ENCODE results near the gene FABP7.
A peak's percentile ranks its signal among the peaks of the same experiment; 100 is the strongest.

Gene FABP7

DNA sequence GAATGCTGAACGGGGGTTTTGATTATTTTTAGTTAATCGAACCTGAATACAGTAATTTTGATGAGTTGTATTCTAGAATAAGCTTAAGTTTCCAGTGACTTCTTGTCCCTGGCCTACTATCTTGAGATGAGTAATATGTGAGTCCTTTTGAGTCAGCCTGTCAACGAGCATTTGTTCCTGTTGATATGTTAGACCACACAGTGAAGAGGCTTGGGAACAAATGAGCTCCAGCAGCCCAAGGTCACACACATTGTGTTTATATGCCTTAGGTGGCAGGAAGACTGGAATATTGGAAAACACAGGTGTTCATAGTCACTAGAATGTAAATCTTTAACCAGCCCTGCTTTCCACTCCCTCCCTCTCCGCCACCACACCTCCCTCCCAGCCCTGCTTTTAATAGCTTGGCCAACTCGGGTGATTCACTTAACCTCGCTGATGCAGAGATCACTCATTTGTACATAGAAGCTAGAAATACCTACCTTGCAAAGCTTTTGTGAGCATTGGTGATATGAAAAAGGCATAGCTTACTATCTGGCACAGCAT, 18.7 kb downstream of the FABP7 start:
- DNase-seq (no peak), ATAC-seq (peak; percentile 83)

DNA sequence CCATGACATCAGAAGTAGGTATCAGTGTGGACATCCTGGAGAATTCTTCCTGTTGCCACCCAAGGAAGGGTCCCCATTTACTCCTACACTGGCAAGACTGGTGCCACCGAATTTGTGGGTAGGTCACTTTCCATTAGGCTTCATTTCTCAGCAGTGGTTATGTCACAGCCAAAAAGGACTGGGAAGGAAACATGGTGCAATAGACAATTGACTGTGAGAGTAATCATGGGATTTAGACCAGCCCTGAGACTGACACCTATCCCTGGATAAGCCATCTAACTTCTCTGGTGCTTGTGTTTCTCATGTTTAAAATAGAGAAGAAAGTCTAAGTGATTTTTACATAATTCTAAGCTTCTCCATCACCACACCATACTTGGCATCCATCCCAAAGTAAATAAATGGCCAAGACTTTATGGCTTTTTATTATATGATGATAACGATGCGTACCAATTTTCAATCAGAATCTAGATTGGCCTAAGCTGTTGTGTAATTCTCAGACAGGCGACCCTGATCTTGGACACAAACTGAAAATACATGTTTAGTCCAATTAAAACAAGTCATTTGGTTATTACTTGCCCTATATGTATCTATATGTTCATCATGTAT, 19.7 kb downstream of the FABP7 start:
- DNase-seq (no peak), ATAC-seq (no peak)

DNA sequence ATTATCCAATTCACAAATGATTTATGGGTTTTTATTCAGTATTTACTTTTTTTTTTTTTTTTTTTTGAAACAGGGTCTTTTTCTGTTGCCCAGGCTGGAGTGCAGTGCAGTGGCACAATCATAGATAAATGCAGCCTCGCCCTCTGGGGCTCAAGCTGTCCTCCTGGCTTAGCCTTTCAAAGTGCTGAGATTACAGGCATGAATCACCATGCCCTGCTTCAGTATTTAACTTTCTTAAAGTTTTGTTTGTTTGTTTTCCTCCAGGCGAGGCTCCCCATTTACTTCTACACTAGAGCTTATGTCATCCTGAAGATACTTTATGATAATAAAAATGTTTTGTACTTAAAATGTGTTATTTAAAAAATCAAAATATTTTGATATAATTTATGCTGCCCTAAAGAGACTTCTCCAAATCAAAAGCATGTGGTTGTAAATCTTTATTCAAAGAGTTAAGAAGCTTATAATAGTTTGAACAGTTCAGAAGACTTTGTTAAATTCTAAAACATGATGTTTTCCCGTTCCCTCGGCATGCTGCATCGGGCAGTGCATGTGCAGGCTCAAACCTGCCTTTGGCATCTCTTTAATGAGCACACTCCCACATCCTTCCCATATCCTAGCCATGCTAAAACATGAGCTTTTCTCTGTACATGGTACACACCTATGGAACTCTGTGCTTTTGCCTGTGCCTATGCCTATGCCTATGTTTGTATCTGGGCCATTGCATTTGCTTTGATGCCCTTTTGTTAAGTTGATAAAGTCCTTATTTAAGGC, 20.6 kb downstream of the FABP7 start:
- ATAC-seq (no peak), DNase-seq (no peak)

DNA sequence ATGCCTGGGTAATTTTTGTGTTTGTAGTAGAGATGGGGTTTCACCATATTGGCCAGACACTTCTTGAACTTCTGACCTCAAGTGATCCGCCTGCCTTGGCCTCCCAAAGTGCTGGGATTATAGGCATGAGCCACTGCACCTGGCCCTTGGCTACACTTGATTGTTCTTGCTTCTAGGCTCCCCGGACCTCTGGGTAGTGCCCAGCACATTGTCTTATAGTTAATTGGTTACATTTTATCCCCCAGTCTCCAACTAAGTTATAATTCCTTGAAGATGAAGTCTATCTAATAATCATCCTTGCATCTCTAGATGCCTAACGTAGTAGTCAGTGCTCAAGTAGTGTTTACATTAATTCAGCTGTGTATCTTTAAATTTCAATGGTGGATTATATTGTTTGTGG, 21.4 kb downstream of the FABP7 start:
- DNase-seq (no peak), ATAC-seq (no peak)

DNA sequence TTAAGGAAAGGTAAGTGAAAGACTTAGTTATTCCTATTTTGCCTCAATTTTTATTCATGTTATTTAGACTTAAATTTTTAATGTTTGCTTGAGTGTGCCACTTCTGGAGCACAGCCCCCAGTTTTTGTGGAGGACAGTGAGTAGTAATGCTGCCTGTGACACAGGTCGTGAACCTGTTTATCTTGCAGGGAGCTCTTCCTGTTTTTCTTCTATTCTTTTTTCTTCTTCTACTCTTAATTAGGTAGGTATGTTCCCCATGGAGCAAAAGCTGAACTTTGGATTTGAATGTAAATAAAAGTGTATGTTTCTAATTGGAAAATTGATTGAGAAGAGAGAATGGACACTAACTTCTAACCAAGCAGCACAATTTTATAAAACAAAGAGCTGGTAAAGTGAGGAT, 21.9 kb downstream of the FABP7 start:
- ATAC-seq (no peak), DNase-seq (no peak)

DNA sequence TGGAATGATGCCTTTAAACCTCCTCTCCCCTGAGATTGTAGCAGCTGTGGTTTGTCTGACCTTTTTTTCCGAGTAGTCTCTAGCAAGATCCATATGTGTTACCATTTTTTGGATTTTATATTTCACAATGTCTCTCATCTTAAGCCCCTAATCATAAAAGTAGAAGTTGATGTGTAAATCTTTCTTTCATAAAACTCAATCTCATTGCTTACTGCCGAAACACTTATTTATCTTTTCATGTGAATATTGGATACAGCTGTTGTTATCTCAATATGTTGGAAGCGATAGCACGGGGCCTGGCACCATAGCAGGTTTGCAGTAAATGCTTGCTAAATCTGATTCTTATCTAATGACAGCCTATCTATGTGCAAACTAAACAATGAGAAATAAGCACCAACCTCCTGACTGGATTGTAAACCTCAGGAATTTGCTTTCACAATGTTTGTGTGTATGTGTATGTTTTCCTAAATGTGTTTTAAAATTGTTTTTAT, 23.7 kb downstream of the FABP7 start:
- no peak for DNase-seq
- ATAC-seq, result no peak

DNA sequence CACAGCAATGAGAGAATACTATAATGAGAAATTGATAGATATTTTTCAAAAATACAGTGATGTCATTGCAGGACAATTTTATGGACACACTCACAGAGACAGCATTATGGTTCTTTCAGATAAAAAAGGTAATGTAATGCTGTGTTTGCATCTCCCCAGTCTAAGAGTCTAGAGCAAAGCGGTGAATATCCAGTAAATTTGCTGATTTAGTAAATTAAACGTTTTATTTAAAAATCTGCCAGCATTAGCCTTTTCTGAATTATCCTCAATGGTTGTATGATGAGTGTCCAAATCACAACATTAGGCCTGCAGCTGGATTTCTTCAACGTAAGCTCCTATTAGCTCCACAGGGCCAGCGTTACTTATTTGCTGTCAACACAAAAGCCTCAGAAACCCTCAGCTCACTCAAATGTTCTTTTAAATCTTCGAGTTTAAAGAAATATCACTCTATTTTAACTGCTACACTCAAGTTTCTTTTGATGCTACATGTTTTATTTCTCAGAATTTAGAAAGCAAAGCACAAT, 25.5 kb downstream of the FABP7 start:
- ATAC-seq (no peak), DNase-seq (no peak)

DNA sequence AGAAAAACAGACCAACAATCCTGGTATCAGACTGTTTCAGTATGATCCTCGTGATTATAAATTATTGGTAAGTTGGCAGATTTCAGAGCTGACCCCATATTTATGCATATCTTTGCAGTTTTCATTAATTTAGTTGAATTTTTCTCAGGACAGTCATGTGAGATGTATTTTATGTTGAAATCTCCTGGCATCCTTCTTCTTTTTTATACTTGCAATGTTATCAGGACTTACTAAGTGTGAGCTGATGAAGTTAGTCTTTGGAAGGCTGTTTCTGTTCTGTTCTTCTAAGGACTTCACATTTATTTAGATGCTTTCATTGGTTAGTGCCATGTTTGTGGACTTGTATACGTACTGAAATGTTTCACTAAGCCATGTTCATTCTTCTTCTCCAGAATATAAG, 26.8 kb downstream of the FABP7 start:
- no peak for ATAC-seq
- DNase-seq, result no peak

DNA sequence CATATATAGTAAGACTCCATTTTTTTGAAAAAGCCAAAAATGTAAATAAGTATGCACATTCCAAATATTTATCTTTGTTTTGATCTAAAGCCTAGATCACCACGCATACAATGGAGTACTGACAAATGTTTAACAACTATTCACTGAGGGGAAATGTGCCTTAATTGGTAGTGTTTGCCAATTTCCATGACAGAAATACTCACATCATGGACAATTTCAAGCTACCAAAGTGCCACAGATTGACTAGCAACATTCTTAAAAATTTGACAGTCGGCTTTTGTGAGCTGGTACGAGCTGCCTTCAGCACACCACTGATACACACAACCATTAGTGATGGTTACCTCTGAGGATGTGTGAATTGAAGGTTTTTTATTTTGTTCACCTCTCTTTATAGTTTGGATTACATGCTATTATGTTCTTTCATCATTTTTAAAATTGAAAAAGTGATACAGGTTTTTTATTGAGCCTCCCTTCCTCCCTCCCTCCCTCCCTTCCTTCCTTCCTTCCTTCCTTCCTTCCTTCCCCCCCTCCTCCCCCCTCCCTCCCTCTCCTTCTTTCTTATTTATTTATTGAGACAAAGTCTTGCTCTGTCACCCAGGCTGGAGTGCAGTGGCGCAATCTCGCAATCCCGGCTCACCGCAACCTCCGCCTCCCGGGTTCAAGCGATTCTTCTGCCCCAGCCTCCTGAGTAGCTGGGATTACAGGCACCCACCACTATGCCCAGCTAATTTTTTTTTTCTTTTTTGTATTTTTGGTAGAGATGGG, 28.8 kb downstream of the FABP7 start:
- ATAC-seq, result no peak
- DNase-seq, result no peak

DNA sequence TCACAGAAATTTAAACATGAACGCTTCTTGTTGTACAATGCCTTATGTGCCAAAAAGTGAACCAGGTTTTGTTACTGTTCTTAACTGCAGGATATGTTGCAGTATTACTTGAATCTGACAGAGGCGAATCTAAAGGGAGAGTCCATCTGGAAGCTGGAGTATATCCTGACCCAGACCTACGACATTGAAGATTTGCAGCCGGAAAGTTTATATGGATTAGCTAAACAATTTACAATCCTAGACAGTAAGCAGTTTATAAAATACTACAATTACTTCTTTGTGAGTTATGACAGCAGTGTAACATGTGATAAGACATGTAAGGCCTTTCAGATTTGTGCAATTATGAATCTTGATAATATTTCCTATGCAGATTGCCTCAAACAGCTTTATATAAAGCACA, 29.5 kb downstream of the FABP7 start:
- ATAC-seq, result no peak
- DNase-seq, result no peak

DNA sequence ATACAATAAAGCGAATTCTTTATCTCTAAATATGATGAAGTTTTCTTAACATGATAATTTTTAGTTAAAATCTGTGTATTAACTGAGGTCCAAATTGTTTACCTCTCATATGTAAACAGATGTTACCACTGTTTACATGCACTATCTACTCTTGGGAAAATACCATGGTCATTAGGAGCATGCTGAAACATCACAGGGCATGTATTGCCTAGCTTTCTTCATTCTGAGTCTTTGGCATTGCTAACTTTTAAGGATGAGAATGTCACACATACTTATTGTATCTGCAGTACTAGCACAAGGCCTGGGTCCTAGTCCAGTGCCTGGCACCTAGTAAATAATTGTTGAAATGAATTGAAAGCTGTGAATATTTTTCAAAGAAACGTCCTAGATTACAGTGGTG, 30.2 kb downstream of the FABP7 start:
- DNase-seq (no peak), ATAC-seq (no peak)

DNA sequence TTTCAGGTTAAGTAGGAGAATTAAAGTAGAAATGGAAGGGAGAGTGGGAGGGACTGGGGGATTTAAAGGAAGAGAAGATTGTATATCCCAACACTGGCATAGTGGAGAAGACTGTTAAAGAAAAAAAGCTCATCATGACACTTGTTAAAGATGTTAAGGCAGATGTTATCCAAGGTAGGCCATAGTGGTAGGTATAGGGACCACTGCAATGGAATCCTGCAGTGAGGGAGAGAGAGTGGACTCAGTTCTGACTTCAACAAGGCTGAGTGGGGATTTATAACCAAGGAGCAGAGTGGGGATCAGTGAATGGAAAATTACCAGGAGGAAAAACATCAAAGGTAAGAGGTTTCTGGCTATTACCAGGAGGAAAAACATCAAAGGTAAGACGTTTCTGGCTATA, 30.7 kb downstream of the FABP7 start:
- DNase-seq, result no peak
- no peak for ATAC-seq

DNA sequence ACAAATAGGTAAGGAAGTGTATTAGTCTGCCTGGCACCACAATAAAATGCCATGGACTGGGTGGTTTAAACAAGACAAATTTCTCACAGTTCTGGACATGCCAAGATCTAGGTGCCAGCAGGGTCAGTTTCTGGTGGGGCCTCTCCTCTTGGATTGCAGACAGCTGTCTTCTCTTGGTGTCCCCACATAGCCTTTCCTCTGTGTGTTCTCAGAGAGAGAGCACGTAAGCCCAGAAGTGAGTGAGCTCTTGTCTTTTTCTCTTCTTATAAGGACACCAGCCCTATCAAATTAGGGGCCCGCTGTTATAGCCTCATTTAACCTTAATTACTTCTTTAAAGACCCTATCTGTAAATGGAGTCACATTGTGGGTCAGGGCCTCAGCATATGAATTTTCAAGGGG, 37.8 kb downstream of the FABP7 start:
- DNase-seq (no peak), ATAC-seq (no peak)

DNA sequence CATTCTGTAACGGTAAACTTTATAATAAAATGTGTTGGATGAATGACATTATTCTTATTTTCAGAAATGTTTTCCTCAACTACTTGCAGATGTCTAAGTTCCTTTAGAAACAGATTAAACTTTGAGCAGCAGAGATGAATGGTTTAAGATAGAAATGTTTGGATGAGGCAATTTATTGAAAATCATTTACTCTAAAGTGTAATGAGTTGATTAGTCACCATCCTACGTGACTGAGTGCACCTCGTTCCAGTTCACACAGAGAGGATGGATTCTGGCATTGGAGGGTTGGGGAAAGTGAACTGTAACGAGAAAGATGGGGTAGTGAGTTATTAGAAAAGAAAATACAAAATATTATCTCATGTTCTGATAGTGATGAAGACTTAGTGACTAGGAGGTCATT, 38.2 kb downstream of the FABP7 start:
- ATAC-seq (no peak), DNase-seq (no peak)

DNA sequence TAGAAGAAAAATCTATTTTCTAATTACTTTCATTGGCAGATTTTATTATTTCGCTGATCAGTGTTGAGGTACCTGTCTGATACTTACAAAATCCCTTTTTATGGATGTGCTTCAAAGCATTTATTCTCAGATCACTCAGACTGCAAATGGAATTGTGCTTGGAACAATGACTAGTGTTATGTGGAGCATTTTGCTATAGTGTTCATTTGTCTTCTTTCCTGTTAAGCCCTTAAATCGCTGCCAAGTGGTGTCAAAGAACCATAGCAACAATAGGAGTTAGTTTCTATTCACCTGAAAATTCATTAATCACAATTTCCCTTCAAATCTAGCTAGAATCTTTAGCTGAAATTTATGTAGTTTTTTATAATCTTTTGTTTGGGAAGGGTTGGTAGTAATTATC, 39.4 kb downstream of the FABP7 start:
- no peak for DNase-seq
- ATAC-seq, result no peak

DNA sequence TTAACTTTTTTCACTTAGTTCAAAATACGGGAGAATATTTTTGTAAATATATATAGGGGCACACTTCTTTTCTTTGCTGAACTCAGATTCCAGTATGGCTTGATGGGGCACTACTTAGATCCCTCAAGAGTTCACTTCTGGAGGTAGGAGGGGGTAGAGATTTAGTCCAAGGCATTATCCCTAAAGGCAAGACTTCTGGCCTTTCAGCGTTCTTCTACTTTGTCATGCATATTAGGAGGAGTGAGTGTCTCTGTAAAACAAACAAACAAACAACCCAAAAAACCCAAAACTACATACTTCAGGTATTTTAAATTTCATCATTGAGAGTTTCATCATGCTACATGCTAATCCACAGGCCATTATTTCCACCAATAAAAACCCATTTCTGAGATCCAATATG, 41.6 kb downstream of the FABP7 start:
- no peak for ATAC-seq

DNA sequence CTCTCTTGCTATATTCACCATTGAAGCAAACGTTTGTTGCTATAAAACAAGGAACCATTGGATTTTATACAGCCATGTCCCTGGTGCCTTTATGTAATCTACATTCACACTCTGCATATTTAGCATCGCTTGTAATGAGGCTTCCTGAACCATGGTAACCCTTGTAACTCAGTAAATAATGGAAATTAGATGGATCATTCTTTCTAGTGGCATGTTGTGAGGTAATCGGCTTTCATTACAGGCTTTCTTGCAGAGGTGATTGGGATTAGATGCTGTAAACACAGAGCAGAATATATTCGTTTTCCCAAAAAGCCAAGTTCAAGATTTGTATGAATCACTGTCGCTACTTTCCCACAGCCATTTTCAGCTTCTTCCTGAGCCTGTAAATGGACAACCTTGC, 45.6 kb downstream of the FABP7 start:
- ATAC-seq, result no peak
- no peak for DNase-seq

More for the DNA sequence above, 41.6 kb downstream of the FABP7 start:
- DNase-seq, result no peak

DNA sequence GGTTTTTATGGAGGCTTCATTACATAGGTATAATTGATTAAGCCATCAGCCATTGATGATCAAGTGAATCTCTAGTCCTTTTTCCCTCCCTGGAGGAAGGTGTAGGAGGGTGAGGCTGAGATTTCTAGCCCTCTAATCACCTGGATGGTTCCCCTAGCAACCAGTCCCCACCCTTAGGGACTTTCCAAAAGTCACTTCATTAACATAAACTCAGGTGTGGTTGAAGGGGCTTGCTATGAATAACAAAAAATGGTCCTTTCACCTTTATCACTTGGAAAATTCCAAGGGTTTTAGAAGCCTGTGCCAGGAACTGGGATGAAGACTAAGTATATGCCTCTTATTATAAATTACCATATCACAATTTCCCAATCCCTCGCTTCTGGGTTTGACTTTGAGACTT, 49.9 kb downstream of the FABP7 start:
- ATAC-seq, result no peak
- DNase-seq, result no peak

DNA sequence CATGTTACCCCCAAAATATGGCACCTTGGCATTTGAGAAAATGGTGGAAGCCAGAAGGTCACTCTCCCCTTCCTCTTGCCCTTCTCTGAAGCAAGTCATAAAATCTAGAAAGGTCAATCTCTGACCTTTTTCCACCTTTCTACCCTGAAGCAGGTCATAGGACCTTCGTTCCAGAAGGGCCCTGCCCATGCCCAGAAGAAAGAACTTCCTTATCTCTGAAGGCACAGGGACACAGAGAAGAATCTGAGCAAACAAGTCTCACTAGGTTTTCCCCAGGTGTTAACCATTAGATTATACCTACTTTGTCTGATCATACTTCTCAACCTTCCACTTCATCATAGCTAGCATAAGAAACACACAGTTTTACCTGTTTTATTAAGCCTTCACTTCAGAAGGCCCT, 52.0 kb downstream of the FABP7 start:
- no peak for DNase-seq
- no peak for ATAC-seq

DNA sequence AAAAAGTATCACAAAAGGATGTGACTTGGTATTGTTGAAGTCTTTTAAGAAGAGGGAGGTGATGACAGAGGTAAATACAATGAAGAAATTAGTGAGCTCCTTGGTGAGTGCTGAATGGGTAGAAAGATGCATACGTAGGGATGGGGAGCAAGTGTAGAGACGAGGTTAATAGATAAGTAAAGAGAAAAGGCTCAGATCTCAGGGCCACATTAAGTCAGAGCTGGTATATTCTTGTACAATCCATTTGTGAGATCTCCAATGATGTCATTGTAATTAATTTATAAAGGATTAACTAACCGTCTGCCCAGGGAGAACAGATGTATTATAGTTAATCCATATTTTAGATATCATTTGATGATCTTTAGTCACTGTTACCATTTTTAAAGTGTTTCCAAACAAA, 52.9 kb downstream of the FABP7 start:
- DNase-seq, result no peak
- no peak for ATAC-seq

DNA sequence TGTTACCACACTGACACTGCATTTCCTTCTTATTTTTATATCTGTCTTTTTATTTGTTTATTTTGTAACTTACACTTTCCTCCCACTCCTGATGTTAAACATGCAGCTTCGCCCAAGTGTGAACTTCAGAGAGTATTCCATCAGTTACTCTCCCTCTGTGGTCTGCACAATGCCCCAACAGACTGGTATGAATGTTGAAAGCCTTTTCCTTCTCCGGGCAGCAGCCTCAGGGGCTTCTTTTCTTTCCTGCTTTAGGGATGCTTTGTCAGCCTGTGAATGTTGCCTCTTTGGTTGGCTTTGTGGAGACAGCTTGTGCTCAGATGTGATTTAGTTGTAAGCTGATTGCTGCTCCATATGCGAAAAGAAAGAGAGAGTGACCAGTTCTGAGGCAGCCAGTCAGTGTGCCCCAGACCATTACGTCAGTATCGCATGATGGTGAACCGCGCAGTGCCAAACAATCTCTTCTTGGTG, 53.5 kb downstream of the FABP7 start:
- ATAC-seq, result no peak
- DNase-seq, result no peak

Measured in stimulated activated naive CD8-positive, alpha-beta T cell treated with anti-CD3 and anti-CD28 coated beads, Interleukin-15, Interleukin-2, amounts not matched to agents 100 U/mL and 50 U/mL, for 24 hours (primary cell).